ENCODE measurements around the gene LRPAP1.
"Not testable (repeated sequence)": the region's sequence is repeated elsewhere in the genome, so short reads cannot be mapped to it uniquely, and the experiment has no call there.

Gene LRPAP1

GRCh38 chr4:3514806-3515501 is 17.3 kb downstream of the LRPAP1 start:
- H3K4me3 ChIP-seq (ENCODE audit: low read depth, low read length) = no peak overlapping the region
- TF ChIP-seq CTCF (IDR thresholded peaks at IDR 0.05; ENCODE audit: borderline replicate concordance, insufficient read depth, low read depth, low read length) = no peak

- no peak overlapping the region for H3K4me3 ChIP-seq (ENCODE audit: low read depth, low read length)
- TF ChIP-seq CTCF (IDR thresholded peaks at IDR 0.05; ENCODE audit: borderline replicate concordance, insufficient read depth, low read depth, low read length) = no peak
These were observed 17.9 kb downstream of the LRPAP1 start for GRCh38 chr4:3514221-3514780.

- TF ChIP-seq CTCF (IDR thresholded peaks at IDR 0.05; ENCODE audit: borderline replicate concordance, insufficient read depth, low read depth, low read length) = no peak
- H3K4me3 ChIP-seq (ENCODE audit: low read depth, low read length) = no peak overlapping the region
These were observed 18.4 kb downstream of the LRPAP1 start for GRCh38 chr4:3513807-3514206.

GRCh38 chr4:3512719-3513118 is 19.5 kb downstream of the LRPAP1 start:
- no peak for TF ChIP-seq CTCF (IDR thresholded peaks at IDR 0.05; ENCODE audit: borderline replicate concordance, insufficient read depth, low read depth, low read length)
- H3K4me3 ChIP-seq (ENCODE audit: low read depth, low read length) = no peak overlapping the region

DNA sequence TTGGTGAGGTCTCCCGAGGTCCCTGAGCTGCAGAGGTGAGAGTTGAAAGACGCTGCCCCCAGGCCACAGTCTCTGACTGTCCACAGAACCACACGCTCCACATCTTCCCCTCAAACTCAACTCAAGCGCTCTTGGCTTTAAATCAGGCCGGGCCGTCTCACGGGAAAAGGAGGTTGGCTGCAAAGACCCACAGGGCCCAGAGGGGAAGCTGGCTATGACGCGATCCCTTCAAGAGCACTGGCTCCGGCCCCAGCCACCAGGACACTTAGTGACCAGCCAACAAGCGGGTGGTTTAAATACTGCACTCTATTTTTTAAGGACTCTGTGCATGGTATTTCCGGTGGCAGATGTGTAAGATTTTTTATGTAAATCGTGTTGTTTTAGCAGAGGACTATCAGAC is 19.9 kb downstream of the LRPAP1 start:
- TF ChIP-seq CTCF (IDR thresholded peaks at IDR 0.05; ENCODE audit: borderline replicate concordance, insufficient read depth, low read depth, low read length) = no peak
- H3K4me3 ChIP-seq (ENCODE audit: low read depth, low read length) = no peak overlapping the region

- not testable (repeated sequence) for H3K4me3 ChIP-seq (ENCODE audit: low read depth, low read length)
These were observed 20.6 kb downstream of the LRPAP1 start for GRCh38 chr4:3511601-3512000.

DNA sequence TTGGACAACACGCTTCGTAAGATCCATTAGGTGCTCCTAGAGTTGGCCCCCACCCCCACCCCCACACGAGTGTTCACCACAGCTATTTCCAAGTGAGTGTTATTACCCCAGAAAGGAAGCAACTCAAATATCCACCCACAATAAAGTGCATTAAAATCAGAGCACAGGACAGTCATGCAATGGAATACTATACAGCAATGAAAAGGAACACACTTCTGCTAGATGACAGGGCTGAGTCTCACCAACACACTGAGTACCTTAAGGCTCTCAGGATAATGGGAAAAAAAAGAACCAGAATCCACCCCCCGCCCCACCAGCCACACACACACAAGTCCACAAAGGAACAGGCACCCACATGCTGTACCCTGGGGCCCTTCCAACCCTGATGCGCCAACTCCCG is 21.0 kb downstream of the LRPAP1 start:
- no peak for TF ChIP-seq CTCF (IDR thresholded peaks at IDR 0.05; ENCODE audit: borderline replicate concordance, insufficient read depth, low read depth, low read length)
- H3K4me3 ChIP-seq (ENCODE audit: low read depth, low read length) = no peak overlapping the region
